Renal cortex interstitium (tissue), 11 donors: Measurements from ENCODE around the gene GOLGA8B. TPM values are rescaled to one million over a fixed set of nuclear protein-coding genes. Genes with fewer than 3 reads are reported as not detected.
A peak's percentile ranks its signal among the peaks of the same experiment; 100 is the strongest.
"Not testable (repeated sequence)": the region's sequence is repeated elsewhere in the genome, so short reads cannot be mapped to it uniquely, and the experiment has no call there.

ENCODE experiments used
- DNase-seq, 11 donors: peaks; one replicate each; pipeline ENCODE4 v3.0.0-alpha.2; 2013; ENCODE audit warnings: low read depth in 9 of 11, low spot score in 4 of 11; ENCODE audit errors: extremely low read depth in 1 of 11
- polyA plus RNA-seq, 3 donors: library from polyadenylated mRNA; unstranded; fragments of 120-200 nt; gene quantifications; one replicate each; pipeline ENCODE4 v1.2.1, GENCODE V29; 2013; ENCODE audit not compliant: insufficient read length in 3 of 3

Gene GOLGA8B
- polyA plus RNA-seq, 3 donors: 77.9 to 243 (median 136) TPM

- DNase-seq: no peak
These were observed 23.1 kb upstream of the GOLGA8B start for GRCh38 chr15:34606545-34606944.

GRCh38 chr15:34606131-34606530 lies 22.7 kb upstream of the GOLGA8B start:
- DNase-seq: no peak

GRCh38 chr15:34603095-34603494 lies 19.6 kb upstream of the GOLGA8B start:
- no peak for DNase-seq

- DNase-seq: no peak
These were observed 17.5 kb upstream of the GOLGA8B start for GRCh38 chr15:34600923-34601322.

- no peak for DNase-seq
These were observed 15.5 kb upstream of the GOLGA8B start for GRCh38 chr15:34598799-34599585.

- DNase-seq: no peak
These were observed 13.9 kb upstream of the GOLGA8B start for GRCh38 chr15:34597316-34597715.

GRCh38 chr15:34594361-34594760 lies 10.9 kb upstream of the GOLGA8B start:
- no peak for DNase-seq

GRCh38 chr15:34591306-34591705 lies 7.9 kb upstream of the GOLGA8B start:
- DNase-seq: no peak

GRCh38 chr15:34588046-34588674 lies 4.7 kb upstream of the GOLGA8B start:
- DNase-seq: peak in 8 of 11 donors; percentile 28 to 70 (median 60)

GRCh38 chr15:34585966-34586365 lies 2.5 kb upstream of the GOLGA8B start:
- not testable (repeated sequence) for DNase-seq

GRCh38 chr15:34584996-34585395 lies 1.5 kb upstream of the GOLGA8B start:
- no peak for DNase-seq

GRCh38 chr15:34584330-34584668 lies 848 bp upstream of the GOLGA8B start:
- peak in 1 of 11 donors; percentile 12 for DNase-seq

- DNase-seq: peak in 1 of 11 donors; percentile 21
These were observed 735 bp downstream of the GOLGA8B start for GRCh38 chr15:34582461-34583371.

- DNase-seq: not testable (repeated sequence)
These were observed 1.6 kb downstream of the GOLGA8B start for GRCh38 chr15:34581687-34582460.

- DNase-seq: no peak
These were observed 2.4 kb downstream of the GOLGA8B start for GRCh38 chr15:34581043-34581365.

GRCh38 chr15:34580251-34581042 lies 3.0 kb downstream of the GOLGA8B start:
- not testable (repeated sequence) for DNase-seq

- DNase-seq: no peak
These were observed 5.2 kb downstream of the GOLGA8B start for GRCh38 chr15:34578283-34578674.

- not testable (repeated sequence) for DNase-seq
These were observed 5.7 kb downstream of the GOLGA8B start for GRCh38 chr15:34577658-34578282.
